Stimulated activated CD8-positive, alpha-beta memory T cell treated with anti-CD3 and anti-CD28 coated beads, Interleukin-7, amount 100 ng/mL, for 4 hours (primary cell): ENCODE measurements around the gene SLC12A8.

Source experiments
- DNase-seq, 2 donors: peaks; one replicate each; pipeline ENCODE4 v3.0.0-alpha.2; 2020; ENCODE audit warnings: low read depth in 2 of 2

SLC12A8 gene

GRCh38 chr3:125140011-125140817 is 72.3 kb downstream of the SLC12A8 start:
- no peak for DNase-seq

GRCh38 chr3:125139386-125139785 is 73.2 kb downstream of the SLC12A8 start:
- no peak for DNase-seq

- no peak for DNase-seq
Measured at GRCh38 chr3:125137358-125138033, 75.1 kb downstream of the SLC12A8 start.

GRCh38 chr3:125136966-125137357 is 75.6 kb downstream of the SLC12A8 start:
- DNase-seq: no peak

GRCh38 chr3:125136515-125136914 is 76.0 kb downstream of the SLC12A8 start:
- DNase-seq: no peak

GRCh38 chr3:125134952-125135351 is 77.6 kb downstream of the SLC12A8 start:
- no peak for DNase-seq

- DNase-seq: no peak
Measured at GRCh38 chr3:125132815-125133214, 79.7 kb downstream of the SLC12A8 start.

- no peak for DNase-seq
Measured at GRCh38 chr3:125129512-125129997, 83.0 kb downstream of the SLC12A8 start.

GRCh38 chr3:125128861-125129501 is 83.6 kb downstream of the SLC12A8 start:
- DNase-seq: no peak

- DNase-seq: no peak
Measured at GRCh38 chr3:125126323-125126722, 86.2 kb downstream of the SLC12A8 start.

- DNase-seq: no peak
Measured at GRCh38 chr3:125125821-125126245, 86.7 kb downstream of the SLC12A8 start.

GRCh38 chr3:125123451-125124305 is 88.9 kb downstream of the SLC12A8 start:
- no peak for DNase-seq

GRCh38 chr3:125121246-125122010 is 91.1 kb downstream of the SLC12A8 start:
- peak in 1 of 2 donors; percentile 21 for DNase-seq

- no peak for DNase-seq
Measured at GRCh38 chr3:125120379-125121122, 92.0 kb downstream of the SLC12A8 start.

GRCh38 chr3:125119752-125120378 is 92.7 kb downstream of the SLC12A8 start:
- DNase-seq: peak in 1 of 2 donors; percentile 38

- no peak for DNase-seq
Measured at GRCh38 chr3:125118600-125118999, 93.9 kb downstream of the SLC12A8 start.

- no peak for DNase-seq
Measured at GRCh38 chr3:125117631-125118191, 94.8 kb downstream of the SLC12A8 start.

- no peak for DNase-seq
Measured at GRCh38 chr3:125116311-125117080, 96.1 kb downstream of the SLC12A8 start.
